Gastrocnemius medialis (tissue), 4 donors: ENCODE data around the gene CUX1.

Experiments used
- CTCF ChIP-seq, 5 experiments: fragments of 450-650 bp in 3 of 5; fragments of 200-600 bp in 2 of 5; sonication (generic) in 2 of 5; IDR thresholded peaks in 4 of 5; conservative IDR thresholded peaks in 1 of 5; 1 replicate in 4 of 5; 2 replicates in 1 of 5; pipeline ENCODE4 v1.5.1; 2016 to 2019; ENCODE audit warnings: antibody characterized with exemption in 5 of 5, mild to moderate bottlenecking in 3 of 5, moderate library complexity in 3 of 5
- POLR2A ChIP-seq, 2 donors: fragments of 450-650 bp; IDR thresholded peaks; one replicate each; pipeline ENCODE4 v1.6.1; 2017; ENCODE audit warnings: antibody characterized with exemption in 2 of 2, mild to moderate bottlenecking in 2 of 2, moderate library complexity in 2 of 2

GRCh38 chr7:101770466-101770865, 47.0 kb upstream of the CUX1 start:
- TF ChIP-seq CTCF (IDR thresholded peaks at IDR 0.05 in 4 of 5, conservative IDR thresholded peaks at IDR 0.05 in 1 of 5): no peak
- TF ChIP-seq POLR2A (IDR thresholded peaks at IDR 0.05): no peak
